ENCODE data around the gene OR1N1. TPM values are rescaled to one million over a fixed set of nuclear protein-coding genes. Genes with fewer than 3 reads are reported as not detected.

Gene OR1N1
- total and polyA plus RNA-seq, 2 donors (not counting 3 experiments of a cell fraction or from before 2014, with no cell fraction given): 0.08 TPM; not detected in 1

- Histone ChIP-seq H3K9me1 (replicated peaks; ENCODE audit: control insufficient read depth, extremely low read depth, insufficient read depth, low read length) (no peaks in the 10 kb centered on the region), H3K79me2 (ENCODE audit: control insufficient read depth, insufficient read depth, low read length) (no peaks in the 10 kb centered on the region), H3K4me1 (ENCODE audit: control insufficient read depth, extremely low read depth, insufficient read depth, low read length) (no peaks in the 10 kb centered on the region), H3K4me2 (ENCODE audit: insufficient read depth, low read length) (no peak overlapping the region), H3K36me3 (ENCODE audit: control insufficient read depth in 2 of 2, extremely low read depth in 1 of 2, insufficient read depth in 2 of 2, low read length in 2 of 2) (no peaks in the 10 kb centered on the region), H2AFZ (ENCODE audit: low read depth, low read length) (no peak overlapping the region), H3K9me3 (replicated peaks; ENCODE audit: control insufficient read depth, insufficient read depth, low read length) (no peaks in the 10 kb centered on the region), H3K4me3 (replicated peaks in 1 of 3; ENCODE audit: insufficient read depth in 1 of 3, low read depth in 1 of 3, low read length in 3 of 3) (no peak overlapping the region), H3K27me3 (ENCODE audit: control insufficient read depth in 2 of 2, insufficient read depth in 2 of 2, low read length in 2 of 2) (peaks cover 4 to 9% of the 10 kb centered on the region in 2 experiments), H3K27ac (ENCODE audit: insufficient read depth, low read depth, low read length) (no peak overlapping the region), H4K20me1 (replicated peaks; ENCODE audit: control insufficient read depth, extremely low read depth, insufficient read depth, low read length) (no peaks in the 10 kb centered on the region), H3K9ac (replicated peaks; ENCODE audit: extremely low read depth, insufficient read depth, low read length) (no peak overlapping the region)
- CTCF ChIA-PET: no interaction called here
- no peak for DNase-seq (ENCODE audit: low read depth, low spot score)
- dilution Hi-C loops (cut with MboI; ENCODE audit: extremely low pct_ligation_motif_present, low sequenced_read_pairs) (no loop called here), intact Hi-C loops (cut with micrococcal nuclease) (no loop called here)
- POLR2A ChIA-PET: no interaction called here
- no peak for TF ChIP-seq CTCF (IDR thresholded peaks at IDR 0.05; ENCODE audit: extremely low read depth in 1 of 2, insufficient read depth in 1 of 2, low read depth in 1 of 2, low read length in 2 of 2)
- TF ChIP-seq GATA2 (IDR thresholded peaks at IDR 0.05; ENCODE audit: insufficient read depth, insufficient read length, low read depth, low read length): no peak
- no peak for TF ChIP-seq FOS (IDR thresholded peaks at IDR 0.05; ENCODE audit: borderline replicate concordance, insufficient read depth, low read length)
- no peak for TF ChIP-seq MAX (IDR thresholded peaks at IDR 0.05; ENCODE audit: insufficient read depth, insufficient read length)
- no peak for TF ChIP-seq JUN (IDR thresholded peaks at IDR 0.05; ENCODE audit: borderline replicate concordance, insufficient read depth, insufficient read length, low read depth)
- TF ChIP-seq EZH2 (IDR thresholded peaks at IDR 0.05; ENCODE audit: borderline replicate concordance, low read depth, low read length, severe bottlenecking): no peak
- TF ChIP-seq POLR2A (IDR thresholded peaks at IDR 0.05; ENCODE audit: low read depth, low read length): no peak
- TF ChIP-seq POLR2AphosphoS5 (IDR thresholded peaks at IDR 0.05; ENCODE audit: insufficient read depth, low read depth, low read length): no peak
- TF ChIP-seq MYC (IDR thresholded peaks at IDR 0.05; ENCODE audit: low read depth, low read length): no peak
- no peak for FAIRE-seq
- BruUV-seq (replicated peaks): no TSS peak
Observed at GRCh38 chr9:122519376-122519775, 7.7 kb downstream of the OR1N1 start.

Data from endothelial cell of umbilical vein (primary cell).